Retina (tissue), 1 donor: ENCODE measurements around the gene MAT2B.
"Not testable (repeated sequence)": the region's sequence is repeated elsewhere in the genome, so short reads cannot be mapped to it uniquely, and the experiment has no call there.

Experiments used
- DNase-seq: peaks from one replicate; pipeline ENCODE4 v3.0.0-alpha.2; 2016

Gene MAT2B

DNA sequence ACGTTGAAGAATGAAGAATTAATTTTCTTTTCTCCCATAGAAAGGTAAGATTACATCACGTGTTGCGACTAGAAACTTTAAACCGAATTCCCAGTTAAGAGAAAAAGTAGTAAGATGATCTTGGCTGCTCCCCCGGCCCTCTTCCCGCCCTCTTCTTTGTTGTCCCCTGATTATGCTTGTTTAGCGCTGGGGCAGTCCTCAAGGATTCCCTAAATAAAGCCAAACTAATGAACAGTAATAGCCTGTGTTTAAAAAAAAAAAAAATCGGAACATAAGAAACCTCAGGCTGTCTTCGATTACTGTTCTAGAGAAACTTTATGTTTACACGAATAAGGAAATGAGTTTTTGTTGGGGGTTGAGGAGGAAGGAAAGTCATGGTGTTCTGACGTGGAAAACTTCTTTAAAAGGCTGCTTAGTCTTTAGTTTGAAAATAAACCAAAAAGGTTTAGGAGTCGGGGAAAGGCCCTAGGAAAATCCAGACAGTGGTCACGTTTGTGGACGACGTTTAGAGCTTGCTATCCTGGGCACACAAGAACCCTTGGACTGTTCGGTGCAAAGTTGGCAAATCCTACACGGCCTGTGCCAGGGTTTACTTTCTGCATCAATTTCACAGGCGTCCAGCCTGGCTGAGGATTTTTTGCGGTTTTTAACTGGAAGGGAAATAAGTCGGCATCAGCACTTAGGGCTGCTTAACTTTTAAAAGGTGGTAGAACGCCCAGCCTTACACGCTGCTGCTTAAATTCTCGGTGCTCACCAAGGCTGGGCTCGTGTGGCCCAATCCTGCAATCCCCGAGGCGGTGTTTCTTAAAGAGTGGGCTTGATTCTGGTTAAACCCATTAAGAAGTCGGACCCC is 1.1 kb upstream of the MAT2B start:
- peak; percentile 80 for DNase-seq

DNA sequence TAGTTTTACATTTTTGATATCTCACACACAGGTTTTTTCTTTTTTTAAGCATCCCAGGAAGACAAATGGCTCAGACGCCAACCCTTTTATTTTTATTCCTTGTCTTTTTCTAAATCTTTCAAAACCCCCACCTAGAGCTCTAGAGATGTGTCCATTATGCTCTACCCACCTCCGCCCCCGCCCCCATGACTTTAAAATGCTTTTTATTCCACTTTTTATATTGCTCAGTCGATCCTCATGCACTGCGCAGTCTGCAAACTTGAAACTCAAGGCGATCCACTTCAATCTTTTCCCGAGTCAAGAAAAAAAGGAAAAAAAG is 411 bp upstream of the MAT2B start:
- DNase-seq = no peak

DNA sequence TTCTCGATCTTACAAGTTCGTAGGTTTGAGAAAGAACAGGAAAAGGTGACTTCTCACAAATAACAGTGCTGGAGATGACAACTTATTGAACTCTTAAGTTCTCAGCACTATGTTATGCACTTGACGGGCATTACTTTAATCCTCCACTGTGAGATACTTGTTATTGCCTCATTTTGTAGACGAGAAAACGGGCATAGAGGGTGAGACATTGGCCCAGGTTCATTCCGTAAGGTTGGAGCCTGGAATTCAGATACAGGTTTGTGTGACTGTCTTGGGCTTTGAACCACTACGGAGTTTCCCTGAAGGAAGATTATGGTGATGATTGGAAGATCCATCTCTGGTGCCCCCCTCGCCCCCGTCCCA is 657 bp downstream of the MAT2B start:
- peak; percentile 10 for DNase-seq

GRCh38 chr5:163506726-163507125 is 1.3 kb downstream of the MAT2B start:
- DNase-seq = no peak

DNA sequence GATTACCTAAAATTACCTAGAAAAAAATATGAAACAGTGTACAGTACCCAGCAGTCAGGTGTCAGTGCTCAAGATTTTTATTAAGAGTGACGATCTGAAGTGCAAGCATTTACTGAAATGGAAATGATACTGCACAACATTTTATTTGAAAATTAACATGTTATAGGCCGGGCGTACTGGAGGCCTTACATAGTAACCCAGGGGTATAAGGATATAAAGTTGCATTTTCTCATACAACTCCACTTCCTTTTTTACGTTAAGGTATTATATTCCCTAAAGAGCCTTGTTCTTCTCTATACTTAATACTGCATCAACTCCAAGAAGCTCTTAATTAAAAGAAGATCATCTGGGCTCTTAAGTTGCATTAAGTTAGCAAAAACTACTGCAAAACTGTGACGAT is 3.3 kb downstream of the MAT2B start:
- DNase-seq = no peak

DNA sequence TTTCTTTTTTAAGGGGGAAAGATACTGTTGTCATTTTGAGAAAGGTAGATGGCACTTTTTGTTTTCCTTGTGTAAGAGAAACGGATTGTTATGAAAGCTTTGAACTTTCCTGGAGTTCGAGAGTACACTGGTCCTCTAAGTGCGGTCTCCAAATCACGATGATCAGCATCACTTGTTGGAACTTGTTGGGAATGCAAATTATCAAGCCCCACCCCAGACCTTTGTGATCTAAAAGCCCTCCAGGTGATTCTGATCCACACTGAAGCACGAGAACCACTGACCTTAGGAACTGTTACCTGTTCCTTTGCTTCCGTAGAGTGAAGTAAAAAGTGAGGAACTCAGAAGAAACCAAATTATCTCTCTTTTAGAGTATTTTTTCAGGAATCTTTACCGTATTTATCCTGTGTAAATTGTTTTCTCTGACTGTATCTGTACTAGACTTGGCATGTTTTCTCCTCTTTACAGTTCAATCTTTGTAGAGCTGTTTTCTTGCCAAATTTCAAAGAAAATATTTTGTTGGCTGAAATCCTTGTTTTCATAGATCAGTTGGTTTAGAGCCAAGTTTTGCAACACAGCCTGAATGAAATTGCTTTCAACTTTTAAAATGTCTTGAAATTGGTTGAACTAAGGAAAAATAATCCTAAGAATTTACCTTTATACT is 4.0 kb downstream of the MAT2B start:
- no peak for DNase-seq

DNA sequence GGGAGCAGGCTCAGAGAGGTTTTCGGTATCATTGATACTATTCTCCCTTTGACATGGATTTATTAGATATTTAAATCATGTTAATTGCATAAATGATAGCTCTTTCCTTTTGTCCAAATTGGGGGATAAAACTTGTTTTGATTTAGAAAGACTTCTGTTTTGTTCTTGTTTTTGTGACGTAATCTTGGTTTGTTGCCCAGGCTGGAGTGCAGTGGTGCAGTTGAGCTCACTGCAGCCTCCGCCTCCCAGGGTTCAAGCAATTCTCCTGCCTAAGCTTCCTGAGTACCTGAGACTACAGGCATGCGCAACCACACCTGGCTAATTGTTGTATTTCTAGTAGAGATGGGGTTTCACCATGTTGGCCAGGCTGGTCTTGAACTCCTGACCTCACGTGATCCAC is 7.1 kb downstream of the MAT2B start:
- no peak for DNase-seq

DNA sequence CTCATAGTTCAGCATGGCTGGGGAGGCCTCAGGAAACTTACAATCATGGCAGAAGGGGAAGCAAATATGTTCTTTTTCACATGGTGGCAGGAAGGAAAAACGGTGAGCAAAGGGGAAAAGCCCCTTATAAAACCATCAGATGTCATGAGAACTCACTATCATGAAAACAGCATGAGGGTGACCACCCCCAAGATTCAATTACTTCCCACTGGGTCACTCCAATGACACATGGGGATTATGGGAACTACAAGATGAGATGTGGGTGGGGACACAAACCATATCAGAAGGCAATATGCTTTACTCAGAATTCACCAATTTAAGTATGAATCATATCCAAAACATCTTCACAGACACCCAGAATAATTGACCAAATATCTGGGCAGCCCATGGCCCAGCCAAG is 19.7 kb downstream of the MAT2B start:
- no peak for DNase-seq

- DNase-seq = no peak
Measured at GRCh38 chr5:163529698-163530097, 24.3 kb downstream of the MAT2B start.

DNA sequence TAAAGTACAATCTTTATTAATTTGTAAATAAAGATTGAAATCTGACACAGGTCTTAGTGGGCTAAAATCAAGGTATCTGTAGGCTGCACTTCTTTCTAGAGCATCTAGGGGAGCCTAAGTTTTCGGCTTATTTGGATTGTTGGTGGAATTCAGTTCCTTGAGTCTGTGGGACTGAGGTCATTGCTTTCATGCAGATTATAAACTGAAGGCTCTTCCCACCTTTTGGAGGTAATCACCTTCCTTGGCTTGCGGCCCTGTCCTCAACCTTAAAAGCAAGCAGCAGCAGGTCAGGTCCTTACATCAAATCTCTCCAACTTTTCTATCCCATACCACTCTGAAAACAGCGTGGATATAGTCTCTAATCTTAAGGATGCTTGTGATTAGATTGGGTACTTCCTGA is 25.9 kb downstream of the MAT2B start:
- DNase-seq = no peak

GRCh38 chr5:163532171-163533084 is 27.0 kb downstream of the MAT2B start:
- peak; percentile 34 for DNase-seq

- no peak for DNase-seq
Measured at GRCh38 chr5:163533223-163533622, 27.8 kb downstream of the MAT2B start.

GRCh38 chr5:163534492-163535094 is 29.2 kb downstream of the MAT2B start:
- DNase-seq = no peak

- DNase-seq = no peak
Measured at GRCh38 chr5:163535290-163535689, 29.9 kb downstream of the MAT2B start.

- not testable (repeated sequence) for DNase-seq
Measured at GRCh38 chr5:163536442-163536841, 31.0 kb downstream of the MAT2B start.

DNA sequence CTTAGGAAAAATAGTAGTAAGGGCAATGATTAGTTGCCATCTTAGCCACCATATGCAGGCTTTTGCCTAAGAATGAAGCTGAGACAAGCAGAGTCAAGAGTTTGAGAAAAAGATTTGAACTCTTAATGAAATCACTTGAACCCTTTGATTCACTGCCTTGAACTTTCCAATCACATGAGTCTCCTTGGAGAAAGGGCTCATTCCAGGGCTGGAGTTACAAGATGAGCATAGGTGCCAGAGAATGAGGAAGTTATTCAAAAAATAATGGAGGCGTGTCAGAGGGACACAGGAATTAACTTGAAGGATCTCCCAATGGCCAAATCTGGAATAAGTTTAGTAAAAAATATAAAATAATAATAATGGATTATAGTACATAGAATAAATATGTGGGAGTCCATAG is 35.3 kb downstream of the MAT2B start:
- no peak for DNase-seq

DNA sequence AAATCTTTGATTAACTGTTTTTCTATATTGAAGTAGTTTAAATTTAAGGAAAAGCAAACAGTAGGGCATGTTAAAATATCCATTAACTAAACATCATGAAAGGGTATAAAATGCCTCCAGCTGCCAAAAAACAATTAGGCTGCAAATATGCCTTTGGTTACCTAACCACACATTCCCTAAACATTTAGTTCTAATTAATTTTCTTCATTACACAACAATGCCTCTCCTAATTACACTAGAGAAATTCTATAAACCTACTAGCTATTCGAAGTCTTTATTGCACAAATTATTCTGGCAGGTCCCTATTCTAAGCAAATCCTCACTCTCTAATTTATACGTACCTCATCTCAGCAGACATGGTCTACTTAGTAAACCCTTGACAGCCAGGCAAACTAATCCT is 37.4 kb downstream of the MAT2B start:
- no peak for DNase-seq

DNA sequence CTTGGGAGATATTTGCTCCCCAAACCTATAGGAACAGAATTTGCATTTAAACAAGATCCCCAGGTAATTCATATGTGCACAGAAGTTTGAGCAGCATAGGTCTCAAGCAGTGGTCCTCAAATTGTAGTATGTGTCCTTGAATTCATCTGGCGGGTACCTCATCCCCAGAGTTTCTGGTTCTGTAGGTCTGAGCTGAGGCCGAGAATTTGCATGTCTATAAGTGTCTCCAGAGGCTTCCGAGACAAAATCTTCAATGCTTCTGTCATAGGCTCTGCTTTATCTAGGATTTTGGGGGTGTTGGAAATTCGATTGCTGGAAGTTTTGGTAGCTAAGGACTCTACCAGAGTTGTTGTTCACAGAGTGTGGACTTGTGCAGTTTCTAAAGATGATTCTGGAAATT is 38.6 kb downstream of the MAT2B start:
- no peak for DNase-seq

GRCh38 chr5:163544836-163545235 is 39.4 kb downstream of the MAT2B start:
- peak; percentile 27 for DNase-seq

GRCh38 chr5:163548649-163549048 is 43.2 kb downstream of the MAT2B start:
- DNase-seq = no peak

DNA sequence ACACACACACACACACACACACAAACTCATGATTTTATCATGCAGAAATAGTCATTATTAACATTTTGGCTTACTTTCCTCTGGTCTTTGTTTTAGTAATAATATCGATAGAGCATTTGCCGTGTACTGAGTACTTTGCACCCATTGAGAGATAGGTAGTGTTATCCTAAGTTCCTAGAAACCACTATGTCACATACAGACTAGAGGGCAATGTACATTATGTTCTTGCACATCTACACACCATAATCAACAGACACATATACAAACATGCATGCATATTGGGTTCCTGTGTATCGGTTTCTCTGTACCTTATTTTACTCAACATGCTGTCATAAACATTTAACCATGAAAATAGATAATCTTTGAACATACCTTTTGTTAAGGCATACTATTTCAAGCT is 45.7 kb downstream of the MAT2B start:
- DNase-seq = no peak

DNA sequence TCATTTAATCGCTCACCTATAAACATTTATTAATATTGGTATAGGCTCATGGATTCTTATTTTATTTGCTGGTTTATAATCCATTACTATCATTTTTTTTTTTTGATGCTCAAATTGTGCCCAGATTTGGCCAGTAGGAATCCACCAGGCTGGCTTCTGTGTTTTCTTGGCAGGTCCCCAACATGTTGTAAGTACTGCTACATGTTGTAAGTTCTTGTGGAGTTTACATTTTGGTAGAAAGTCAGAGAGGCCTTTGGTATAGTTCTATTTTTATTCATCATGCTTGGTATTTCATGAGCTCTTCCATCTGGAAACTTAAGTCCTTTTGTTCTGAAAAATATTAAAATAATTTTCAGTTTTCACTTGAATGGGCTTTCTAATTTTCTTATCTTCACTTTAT is 47.1 kb downstream of the MAT2B start:
- no peak for DNase-seq

- DNase-seq = no peak
Measured at GRCh38 chr5:163561339-163561738, 55.9 kb downstream of the MAT2B start.
